Right lobe of liver (tissue), 6 donors: ENCODE data around the gene PLXNA2. TPM values are rescaled to one million over a fixed set of nuclear protein-coding genes. Genes with fewer than 3 reads are reported as not detected.

Experiments
- ATAC-seq, 4 donors: fragments of 200-7000 bp; cut with Tn5 transposase; one replicate each; pipeline ENCODE4 v1.9.1; 2020; ENCODE audit warnings: mild to moderate bottlenecking in 4 of 4, moderate library complexity in 4 of 4
- DNase-seq, 3 donors: peaks; one replicate each; pipeline ENCODE4 v3.0.0-alpha.2; 2020
- H3K27ac ChIP-seq, 3 donors: fragments of 200-600 bp; one replicate each; pipeline ENCODE4 v1.8.0; 2022
- H3K27me3 ChIP-seq, 2 donors: fragments of 200-600 bp; one replicate each; pipeline ENCODE4 v1.8.0; 2022
- H3K36me3 ChIP-seq, 4 donors: fragments of 200-600 bp; sonication (generic) in 1 of 4; one replicate each; pipeline versions ENCODE4 v1.5.1 to v1.8.0; 2017 to 2022; ENCODE audit warnings: control low read depth in 1 of 4
- H3K4me1 ChIP-seq, 4 donors: fragments of 200-600 bp; sonication (generic) in 1 of 4; one replicate each; pipeline versions ENCODE4 v1.5.1 to v1.8.0; 2017 to 2022; ENCODE audit warnings: control low read depth in 1 of 4
- H3K4me3 ChIP-seq, 3 donors: fragments of 200-600 bp; one replicate each; pipeline ENCODE4 v1.8.0; 2022
- H3K9me3 ChIP-seq, 4 donors: fragments of 200-600 bp; sonication (generic) in 1 of 4; one replicate each; pipeline versions ENCODE4 v1.5.1 to v1.8.0; 2017 to 2022; ENCODE audit warnings: control low read depth in 1 of 4
- POLR2A ChIP-seq: fragments of 450-650 bp; IDR thresholded peaks from one replicate; pipeline ENCODE4 v1.6.1; 2017; ENCODE audit warnings: antibody characterized with exemption, mild to moderate bottlenecking
- WGBS: methylation state at CpG from one replicate; pipeline ENCODE4 v1.1.6; 2018; ENCODE audit warnings: low coverage, low lambda C conversion rate; ENCODE audit not compliant: insufficient coverage; ENCODE audit errors: missing lambda C conversion rate; 5-methylcytosine and 5-hydroxymethylcytosine counted together
- intact Hi-C, 2 donors: fragments of 100-400 bp; cut with DNase I; formaldehyde crosslinking; loops; one replicate each; pipeline versions ENCODE4 v1.11.2 to v1.14.1; 2022
- total RNA-seq, 6 experiments: library from RNA; depleted of rRNA in 2 of 6; stranded (reverse); fragments of >200 nt in 2 of 6; fragmentation: NEBNext Ultra II Directional in 3 of 6; extraction: Animal tissue kit (Norgen Biotek cat#: 25700) in 3 of 6; gene quantifications; one replicate each; pipeline versions ENCODE4 v1.1.0 to v1.2.4, GENCODE V29; 2016 to 2023
- TF ChIP-seq, protein P1 (sequence below), 4 donors: fragments of 200-600 bp in 3 of 4; fragments of 450-650 bp in 1 of 4; IDR thresholded peaks; one replicate each; pipeline versions ENCODE4 v1.5.1 to v1.8.0; 2016 to 2022; ENCODE audit warnings: antibody characterized with exemption in 4 of 4, mild to moderate bottlenecking in 2 of 4
- donor health status: DM: no; HTN: yes; CAD: no.
- donor health status: DM: no; HTN: no; CAD: no.
- donor health status: DM: no; HTN: no; CAD: no.
- donor health status: DM: no; HTN: yes; CAD: no.
- donor health status: DM: no; HTN: yes; CAD: no.

Gene PLXNA2
- total RNA-seq, 6 experiments from 2014 or later = 5.6 to 20.8 (median 9.3) TPM

DNA sequence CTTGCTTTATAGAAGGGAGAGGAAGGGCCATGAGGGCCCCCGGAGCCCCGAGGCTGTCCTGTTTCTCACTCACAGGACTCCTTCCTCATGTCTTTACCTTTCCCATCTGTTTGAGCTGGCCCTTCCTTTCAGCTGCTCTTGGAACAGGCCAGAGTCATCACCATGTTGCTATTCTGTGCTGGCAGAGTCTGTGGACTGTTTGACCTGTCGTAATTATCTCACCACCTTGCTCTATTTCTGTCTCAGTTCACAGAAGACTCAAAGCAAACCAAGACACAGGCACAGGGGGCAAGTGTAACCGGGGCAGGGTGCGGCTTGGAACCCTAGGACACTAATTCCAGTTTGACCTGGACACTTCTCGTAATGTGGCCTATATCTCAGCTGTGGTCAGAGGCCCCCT, 228.9 kb downstream of the PLXNA2 start:
- no peaks in the 10 kb centered on the region for H3K36me3 ChIP-seq
- TF ChIP-seq, protein P1, sequence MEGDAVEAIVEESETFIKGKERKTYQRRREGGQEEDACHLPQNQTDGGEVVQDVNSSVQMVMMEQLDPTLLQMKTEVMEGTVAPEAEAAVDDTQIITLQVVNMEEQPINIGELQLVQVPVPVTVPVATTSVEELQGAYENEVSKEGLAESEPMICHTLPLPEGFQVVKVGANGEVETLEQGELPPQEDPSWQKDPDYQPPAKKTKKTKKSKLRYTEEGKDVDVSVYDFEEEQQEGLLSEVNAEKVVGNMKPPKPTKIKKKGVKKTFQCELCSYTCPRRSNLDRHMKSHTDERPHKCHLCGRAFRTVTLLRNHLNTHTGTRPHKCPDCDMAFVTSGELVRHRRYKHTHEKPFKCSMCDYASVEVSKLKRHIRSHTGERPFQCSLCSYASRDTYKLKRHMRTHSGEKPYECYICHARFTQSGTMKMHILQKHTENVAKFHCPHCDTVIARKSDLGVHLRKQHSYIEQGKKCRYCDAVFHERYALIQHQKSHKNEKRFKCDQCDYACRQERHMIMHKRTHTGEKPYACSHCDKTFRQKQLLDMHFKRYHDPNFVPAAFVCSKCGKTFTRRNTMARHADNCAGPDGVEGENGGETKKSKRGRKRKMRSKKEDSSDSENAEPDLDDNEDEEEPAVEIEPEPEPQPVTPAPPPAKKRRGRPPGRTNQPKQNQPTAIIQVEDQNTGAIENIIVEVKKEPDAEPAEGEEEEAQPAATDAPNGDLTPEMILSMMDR (IDR thresholded peaks at IDR 0.05) = no peak
- TF ChIP-seq POLR2A = no peak
- no peak overlapping the region for H3K4me3 ChIP-seq
- no peak for DNase-seq
- intact Hi-C loops = no loop called here
- no peak for ATAC-seq
- 70% methylated on average over 6 of the region's 6 CpGs for WGBS
- no peak overlapping the region for H3K27ac ChIP-seq
- no peaks in the 10 kb centered on the region for H3K4me1 ChIP-seq
- no peaks in the 10 kb centered on the region for H3K9me3 ChIP-seq
- no peaks in the 10 kb centered on the region for H3K27me3 ChIP-seq

GRCh38 chr1:208013210-208013609, 231.0 kb downstream of the PLXNA2 start:
- ATAC-seq (no peak), DNase-seq (no peak)
- Histone ChIP-seq H3K27ac (no peak overlapping the region), H3K27me3 (no peaks in the 10 kb centered on the region), H3K4me1 (no peaks in the 10 kb centered on the region), H3K9me3 (no peaks in the 10 kb centered on the region), H3K4me3 (no peak overlapping the region), H3K36me3 (no peaks in the 10 kb centered on the region)
- intact Hi-C loops = no loop called here
- no peak for TF ChIP-seq POLR2A
- TF ChIP-seq, protein P1 (IDR thresholded peaks at IDR 0.05) = no peak
- 58% methylated on average over 2 of the region's 2 CpGs for WGBS

GRCh38 chr1:208012721-208013120, 231.5 kb downstream of the PLXNA2 start:
- no peak for DNase-seq
- no peak for TF ChIP-seq POLR2A
- TF ChIP-seq, protein P1 (IDR thresholded peaks at IDR 0.05) = no peak
- Histone ChIP-seq H3K9me3 (no peaks in the 10 kb centered on the region), H3K4me3 (no peak overlapping the region), H3K27ac (no peak overlapping the region), H3K4me1 (no peaks in the 10 kb centered on the region), H3K36me3 (no peaks in the 10 kb centered on the region), H3K27me3 (no peaks in the 10 kb centered on the region)
- WGBS = 48% methylated on average over 2 of the region's 2 CpGs
- no peak for ATAC-seq
- intact Hi-C loops = no loop called here

DNA sequence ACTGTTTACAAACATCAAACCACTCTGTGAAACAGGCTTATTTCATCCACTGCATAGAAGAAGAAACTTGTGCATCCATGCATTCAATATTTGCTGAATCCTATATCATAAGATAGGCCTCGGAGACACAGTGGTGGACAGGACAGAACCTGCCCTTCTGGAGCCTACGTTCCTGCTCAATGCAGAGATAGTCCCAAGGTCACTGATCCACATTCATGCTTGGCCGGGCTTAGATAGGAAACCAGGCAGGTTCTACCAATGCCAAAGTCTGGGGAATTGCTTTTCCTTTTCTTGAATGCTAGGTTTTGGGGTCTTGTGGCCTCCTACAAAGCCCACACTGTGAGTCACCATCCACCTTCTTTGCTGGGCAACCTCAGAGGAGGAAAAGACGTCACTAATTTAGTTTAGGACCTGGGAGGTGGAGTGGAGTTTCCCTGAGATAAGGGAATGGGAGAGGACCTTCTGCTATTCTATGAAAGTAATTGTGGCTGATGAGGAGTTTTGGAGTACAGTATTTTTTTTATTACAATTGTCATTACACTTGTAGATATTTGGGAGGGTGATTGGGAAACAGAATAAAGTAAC, 233.6 kb downstream of the PLXNA2 start:
- no peak for TF ChIP-seq POLR2A
- TF ChIP-seq, protein P1 (IDR thresholded peaks at IDR 0.05) = no peak
- intact Hi-C loops = no loop called here
- Histone ChIP-seq H3K27ac (no peak overlapping the region), H3K4me1 (no peaks in the 10 kb centered on the region), H3K4me3 (no peak overlapping the region), H3K36me3 (no peaks in the 10 kb centered on the region), H3K9me3 (no peaks in the 10 kb centered on the region), H3K27me3 (no peaks in the 10 kb centered on the region)
- DNase-seq (no peak), ATAC-seq (no peak)
- WGBS = 60% methylated on average over 1 of the region's 4 CpGs
